Cardiac atrium fibroblast (primary cell): ENCODE data around the gene OR10D3. TPM values are rescaled to one million over a fixed set of nuclear protein-coding genes. Genes with fewer than 3 reads are reported as not detected.

Experiments
- total RNA-seq: library from RNA; depleted of rRNA; stranded (reverse); fragments of >200 nt; gene quantifications from 2 replicates; pipeline ENCODE4 v1.2.3, GENCODE V29; 2015

OR10D3 gene, protein sequence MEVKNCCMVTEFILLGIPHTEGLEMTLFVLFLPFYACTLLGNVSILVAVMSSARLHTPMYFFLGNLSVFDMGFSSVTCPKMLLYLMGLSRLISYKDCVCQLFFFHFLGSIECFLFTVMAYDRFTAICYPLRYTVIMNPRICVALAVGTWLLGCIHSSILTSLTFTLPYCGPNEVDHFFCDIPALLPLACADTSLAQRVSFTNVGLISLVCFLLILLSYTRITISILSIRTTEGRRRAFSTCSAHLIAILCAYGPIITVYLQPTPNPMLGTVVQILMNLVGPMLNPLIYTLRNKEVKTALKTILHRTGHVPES
- total RNA-seq: not detected in 2 replicates

DNA sequence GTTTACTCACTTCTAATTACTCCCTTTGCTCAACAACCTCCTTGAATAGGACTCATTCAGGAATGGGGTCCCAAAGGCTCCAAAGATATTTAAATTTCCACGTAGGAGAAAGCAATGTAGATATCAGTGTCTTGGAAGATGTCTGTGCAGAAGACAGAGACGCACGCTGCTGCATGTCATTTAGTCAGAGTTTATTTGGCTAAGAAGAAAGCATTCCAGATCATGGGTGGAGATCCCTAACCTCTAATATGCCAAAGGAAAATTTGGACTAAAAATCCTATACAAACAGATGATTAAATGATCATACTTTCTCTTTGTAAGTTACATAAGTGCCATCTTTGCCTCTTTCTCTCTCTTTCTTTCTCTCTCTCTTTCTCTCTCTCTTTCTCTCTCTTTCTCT, at the start of gene OR10D3:
Gene OR10D3 (plus strand): TSS at position 278 of the 400 bp plus-strand sequence. CDS start 1,925 bp downstream, outside the sequence.

Other genes starting within 250 kb of the OR10D3 start
- gene OR4D5, start 243.7 kb upstream of the OR10D3 start, total RNA-seq: not detected in 2 replicates
- not detected in 2 replicates for gene OR6T1, start 239.5 kb upstream of the OR10D3 start, total RNA-seq
- gene OR10S1, start 205.6 kb upstream of the OR10D3 start, total RNA-seq: not detected in 2 replicates
- gene OR10G6, start 188.2 kb upstream of the OR10D3 start, total RNA-seq: not detected in 2 replicates
- gene OR10G4, start 170.3 kb upstream of the OR10D3 start, total RNA-seq: not detected in 2 replicates
- not detected in 2 replicates for gene OR10G9, start 160.3 kb upstream of the OR10D3 start, total RNA-seq
- not detected in 2 replicates for gene OR10G8, start 156.5 kb upstream of the OR10D3 start, total RNA-seq
- not detected in 2 replicates for gene OR10G7, start 142.0 kb upstream of the OR10D3 start, total RNA-seq
- 10.2 and 13.9 TPM in 2 replicates for gene VWA5A, start 67.9 kb upstream of the OR10D3 start, total RNA-seq
- not detected in 2 replicates for gene OR8G1, start 57.8 kb downstream of the OR10D3 start, total RNA-seq
- not detected in 2 replicates for gene OR8G5, start 73.0 kb downstream of the OR10D3 start, total RNA-seq
- gene OR8D1, start 130.6 kb downstream of the OR10D3 start, total RNA-seq: not detected in 2 replicates
- not detected in 2 replicates for gene OR8D2, start 136.9 kb downstream of the OR10D3 start, total RNA-seq
- not detected in 2 replicates for gene OR8B2, start 201.2 kb downstream of the OR10D3 start, total RNA-seq
- not detected in 2 replicates for gene OR8B3, start 215.7 kb downstream of the OR10D3 start, total RNA-seq
- gene OR8B4, start 241.5 kb downstream of the OR10D3 start, total RNA-seq: not detected in 2 replicates